ENCODE measurements around the gene HIPK4.
"Not testable (repeated sequence)": the region's sequence is repeated elsewhere in the genome, so short reads cannot be mapped to it uniquely, and the experiment has no call there.

HIPK4 gene

GRCh38 chr19:40412866-40413265 is 22.9 kb upstream of the HIPK4 start:
- Mint-ChIP-seq H3K27me3 (ENCODE audit: low read depth, poor library complexity) (peaks cover 5% of the 10 kb centered on the region), H3K4me1 (peaks cover 39% of the 10 kb centered on the region), H3K9me3 (no peaks in the 10 kb centered on the region), H3K4me3 (peak overlapping the region; percentile 33), H3K36me3 (ENCODE audit: low read depth) (no peaks in the 10 kb centered on the region), H3K27ac (no peak overlapping the region)
- TF ChIP-seq CTCF (IDR thresholded peaks at IDR 0.05), result no peak
- DNase-seq, result no peak

- no peak overlapping the region for H3K4me3 Mint-ChIP-seq
- H3K27ac Mint-ChIP-seq, result no peak overlapping the region
- DNase-seq, result no peak
- no peaks in the 10 kb centered on the region for H3K36me3 Mint-ChIP-seq (ENCODE audit: low read depth)
- peaks cover 8% of the 10 kb centered on the region for H3K27me3 Mint-ChIP-seq (ENCODE audit: low read depth, poor library complexity)
- H3K4me1 Mint-ChIP-seq, result peaks cover 31% of the 10 kb centered on the region
- no peaks in the 10 kb centered on the region for H3K9me3 Mint-ChIP-seq
- no peak for TF ChIP-seq CTCF (IDR thresholded peaks at IDR 0.05)
Measured at GRCh38 chr19:40411958-40412499, 22.0 kb upstream of the HIPK4 start.

GRCh38 chr19:40411125-40411842 is 21.3 kb upstream of the HIPK4 start:
- no peak for TF ChIP-seq CTCF (IDR thresholded peaks at IDR 0.05)
- Mint-ChIP-seq H3K27ac (peak overlapping the region; percentile 95), H3K4me3 (no peak overlapping the region), H3K4me1 (peaks cover 26% of the 10 kb centered on the region), H3K27me3 (ENCODE audit: low read depth, poor library complexity) (peaks cover 8% of the 10 kb centered on the region), H3K36me3 (ENCODE audit: low read depth) (no peaks in the 10 kb centered on the region), H3K9me3 (no peaks in the 10 kb centered on the region)
- DNase-seq, result no peak

GRCh38 chr19:40410030-40410389 is 20.0 kb upstream of the HIPK4 start:
- H3K4me1 Mint-ChIP-seq, result peaks cover 16% of the 10 kb centered on the region
- H3K27me3 Mint-ChIP-seq (ENCODE audit: low read depth, poor library complexity), result peaks cover 8% of the 10 kb centered on the region
- no peak for DNase-seq
- H3K36me3 Mint-ChIP-seq (ENCODE audit: low read depth), result no peaks in the 10 kb centered on the region
- H3K27ac Mint-ChIP-seq, result no peak overlapping the region
- H3K9me3 Mint-ChIP-seq, result no peaks in the 10 kb centered on the region
- TF ChIP-seq CTCF (IDR thresholded peaks at IDR 0.05), result no peak
- no peak overlapping the region for H3K4me3 Mint-ChIP-seq

- not testable (repeated sequence) for H3K9me3 Mint-ChIP-seq; H3K27me3 Mint-ChIP-seq (ENCODE audit: low read depth, poor library complexity); H3K27ac Mint-ChIP-seq; H3K4me3 Mint-ChIP-seq; H3K36me3 Mint-ChIP-seq (ENCODE audit: low read depth); DNase-seq
- H3K4me1 Mint-ChIP-seq, result peaks cover 21% of the 10 kb centered on the region
Measured at GRCh38 chr19:40408598-40408925, 18.6 kb upstream of the HIPK4 start.

GRCh38 chr19:40407714-40408597 is 18.0 kb upstream of the HIPK4 start:
- no peaks in the 10 kb centered on the region for H3K36me3 Mint-ChIP-seq (ENCODE audit: low read depth)
- no peaks in the 10 kb centered on the region for H3K9me3 Mint-ChIP-seq
- DNase-seq, result no peak
- TF ChIP-seq CTCF (IDR thresholded peaks at IDR 0.05), result no peak
- peaks cover 8% of the 10 kb centered on the region for H3K27me3 Mint-ChIP-seq (ENCODE audit: low read depth, poor library complexity)
- H3K27ac Mint-ChIP-seq, result no peak overlapping the region
- no peak overlapping the region for H3K4me3 Mint-ChIP-seq
- H3K4me1 Mint-ChIP-seq, result peaks cover 22% of the 10 kb centered on the region

Measured in nephron progenitor cell (in vitro differentiated cells).